Left colon (tissue), 2 donors: ENCODE results near the gene BEST1. TPM values are rescaled to one million over a fixed set of nuclear protein-coding genes. Genes with fewer than 3 reads are reported as not detected.

ENCODE experiments used
- ATAC-seq: fragments of 200-7000 bp; cut with Tn5 transposase; one replicate; pipeline ENCODE4 v1.9.1; 2020; ENCODE audit warnings: mild to moderate bottlenecking, moderate library complexity
- DNase-seq, 2 donors: peaks; one replicate each; pipeline ENCODE4 v3.0.0-alpha.2; 2020
- intact Hi-C, 2 donors: fragments of 100-400 bp; cut with DNase I in 1 of 2; cut with micrococcal nuclease in 1 of 2; formaldehyde crosslinking; loops; one replicate each; pipeline versions ENCODE4 v1.11.2 to v1.14.0; 2022; cut with DNase I, micrococcal nuclease
- total RNA-seq, 2 donors: library from RNA; stranded (reverse); fragmentation: NEBNext Ultra II Directional; extraction: Animal tissue kit (Norgen Biotek cat#: 25700); gene quantifications; one replicate each; pipeline ENCODE4 v1.2.1, GENCODE V29; 2021
- donor health status: DM: no; HTN: no; CAD: no.
- donor health status: DM: yes; HTN: yes; CAD: no.

Gene BEST1
- total RNA-seq, 2 donors from 2014 or later, result 0.64 to 1.6 TPM

GRCh38 chr11:61969838-61970662 is 19.9 kb downstream of the BEST1 start:
- no peak for DNase-seq

GRCh38 chr11:61971248-61972111 is 21.3 kb downstream of the BEST1 start:
- intact Hi-C loops, result no loop called here
- peak; percentile 92 to 98 for DNase-seq
- ATAC-seq, result peak; percentile 30

More at GRCh38 chr11:61969838-61970662, 19.9 kb downstream of the BEST1 start:
- intact Hi-C loops, result loop anchor here in 1 of 2 donors (10.0 kb wide), 1 partner anchor 175 kb away; the partner anchor contains the start of genes FEN1 and TMEM258
- no peak for ATAC-seq

- intact Hi-C loops, result no loop called here
- ATAC-seq, result no peak
Observed at GRCh38 chr11:61972112-61972671, 22.0 kb downstream of the BEST1 start.

DNA sequence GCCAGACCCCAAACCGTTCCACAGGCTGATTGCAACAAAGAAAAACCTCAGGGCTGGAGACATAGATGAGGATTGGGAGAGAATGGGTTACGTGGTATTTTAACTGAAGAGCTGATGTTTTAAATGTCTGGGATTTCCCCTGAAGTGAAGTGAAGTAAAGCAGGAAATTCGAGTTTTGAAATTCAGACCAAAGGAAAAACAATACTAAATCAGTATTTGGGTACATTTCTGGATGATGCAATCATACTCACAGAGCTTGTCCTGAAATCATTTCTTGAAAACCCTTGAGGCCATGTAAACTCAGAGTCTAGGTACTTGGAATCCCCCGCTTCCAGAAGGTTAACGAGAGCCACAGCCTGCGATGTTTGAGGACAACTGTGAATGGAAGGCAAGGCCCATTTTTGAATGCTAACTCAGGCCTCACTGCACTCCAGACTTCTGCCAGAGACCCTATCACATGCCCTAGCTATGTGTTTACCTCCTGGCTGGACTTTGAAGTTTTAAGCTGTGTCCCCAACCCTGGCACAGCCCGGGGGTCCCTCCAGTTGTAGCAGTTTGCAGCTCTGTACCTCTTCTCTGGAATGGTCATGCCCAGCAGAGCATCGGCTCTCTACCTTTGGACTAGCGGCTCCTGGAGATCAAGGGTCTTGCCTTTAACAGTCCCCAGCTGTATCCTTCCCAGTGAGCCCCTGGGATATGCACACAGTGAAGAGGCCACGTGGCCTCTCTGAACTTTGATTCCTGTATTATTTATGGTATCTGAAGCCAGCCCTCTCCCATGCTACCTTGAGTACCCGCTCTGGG is 22.7 kb downstream of the BEST1 start:
- intact Hi-C loops, result no loop called here
- ATAC-seq (peak; percentile 25), DNase-seq (no peak)

More at GRCh38 chr11:61972112-61972671, 22.0 kb downstream of the BEST1 start:
- no peak for DNase-seq

DNA sequence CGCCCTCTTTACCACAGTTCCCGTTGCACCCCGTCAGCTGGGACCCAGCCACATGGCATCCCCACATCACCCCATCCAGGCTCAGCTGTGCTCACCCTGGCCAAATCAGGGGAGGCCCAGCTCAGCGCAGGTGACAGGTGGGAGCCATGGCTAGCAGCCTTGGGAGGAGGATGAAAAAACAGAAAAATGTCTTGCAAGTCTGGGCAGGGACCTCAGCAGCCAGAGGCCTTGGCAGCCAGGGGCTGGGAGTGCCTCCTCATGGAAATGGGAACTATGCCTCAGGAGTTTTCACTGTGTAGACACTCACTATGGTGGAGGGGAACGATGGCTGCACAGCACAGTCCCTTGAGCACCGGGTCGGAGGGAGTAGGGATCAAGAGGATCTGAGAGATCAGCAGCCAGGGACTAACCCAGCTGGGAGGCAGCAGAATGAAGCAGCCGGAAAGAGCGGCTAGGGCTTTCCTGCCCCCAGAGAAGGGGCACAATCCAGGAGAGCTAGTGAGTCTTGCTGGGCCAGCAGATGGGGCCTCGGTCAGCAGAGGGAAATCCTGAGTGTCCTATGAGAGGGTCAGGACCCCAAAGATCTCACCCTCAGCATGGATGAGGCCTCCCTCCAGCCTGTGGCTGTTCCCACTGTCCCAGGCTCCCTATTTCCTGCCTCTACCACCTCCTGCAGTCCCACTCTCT is 23.5 kb downstream of the BEST1 start:
- intact Hi-C loops, result no loop called here
- ATAC-seq (no peak), DNase-seq (no peak)

GRCh38 chr11:61974766-61975631 is 24.8 kb downstream of the BEST1 start:
- DNase-seq (peak; percentile 57 to 74), ATAC-seq (peak; percentile 66)
- intact Hi-C loops, result no loop called here

DNA sequence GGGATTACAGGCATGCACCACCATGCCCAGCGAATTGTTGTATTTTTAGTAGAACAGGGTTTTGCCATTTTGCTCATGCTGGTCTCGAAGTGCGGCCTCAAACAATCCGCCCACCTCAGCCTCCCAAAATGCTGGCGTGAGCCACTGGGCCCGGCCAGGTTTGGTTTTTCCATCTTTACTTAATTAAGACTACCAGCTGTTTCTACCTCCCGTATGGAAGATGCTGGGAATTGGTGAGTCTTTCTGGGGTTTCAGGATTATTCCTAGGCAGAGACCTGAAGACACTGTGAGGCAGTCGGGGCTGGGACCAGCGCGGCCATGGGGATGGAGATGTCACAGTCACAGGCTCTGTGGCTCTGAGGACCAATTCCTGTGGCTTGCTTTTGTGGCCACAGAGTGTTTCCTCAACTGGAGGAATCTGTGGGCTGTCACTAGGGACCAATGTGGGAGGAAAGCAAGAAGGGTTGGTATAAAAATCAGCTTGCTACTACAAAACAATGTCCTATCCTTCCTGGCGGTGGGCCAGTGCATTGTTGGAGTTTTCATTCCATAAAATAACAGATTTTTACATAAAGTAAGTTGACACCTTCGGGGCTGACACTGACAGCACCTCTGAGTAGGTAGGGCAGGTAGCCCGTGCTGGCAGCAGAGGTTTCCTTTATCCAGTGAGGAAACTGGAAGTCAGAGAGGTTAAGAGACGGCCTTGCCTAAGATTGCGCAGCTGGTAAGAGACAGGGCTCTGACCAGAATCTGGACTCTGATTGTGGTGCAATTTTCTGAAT is 25.7 kb downstream of the BEST1 start:
- DNase-seq (no peak), ATAC-seq (no peak)
- intact Hi-C loops, result no loop called here

- intact Hi-C loops, result no loop called here
- DNase-seq, result no peak
- ATAC-seq, result no peak
Observed at GRCh38 chr11:61976420-61976800, 26.3 kb downstream of the BEST1 start.

GRCh38 chr11:61976813-61977475 is 26.8 kb downstream of the BEST1 start:
- no peak for DNase-seq
- ATAC-seq, result no peak
- intact Hi-C loops, result no loop called here

GRCh38 chr11:61978703-61979661 is 28.8 kb downstream of the BEST1 start:
- intact Hi-C loops, result no loop called here
- ATAC-seq (no peak), DNase-seq (no peak)

DNA sequence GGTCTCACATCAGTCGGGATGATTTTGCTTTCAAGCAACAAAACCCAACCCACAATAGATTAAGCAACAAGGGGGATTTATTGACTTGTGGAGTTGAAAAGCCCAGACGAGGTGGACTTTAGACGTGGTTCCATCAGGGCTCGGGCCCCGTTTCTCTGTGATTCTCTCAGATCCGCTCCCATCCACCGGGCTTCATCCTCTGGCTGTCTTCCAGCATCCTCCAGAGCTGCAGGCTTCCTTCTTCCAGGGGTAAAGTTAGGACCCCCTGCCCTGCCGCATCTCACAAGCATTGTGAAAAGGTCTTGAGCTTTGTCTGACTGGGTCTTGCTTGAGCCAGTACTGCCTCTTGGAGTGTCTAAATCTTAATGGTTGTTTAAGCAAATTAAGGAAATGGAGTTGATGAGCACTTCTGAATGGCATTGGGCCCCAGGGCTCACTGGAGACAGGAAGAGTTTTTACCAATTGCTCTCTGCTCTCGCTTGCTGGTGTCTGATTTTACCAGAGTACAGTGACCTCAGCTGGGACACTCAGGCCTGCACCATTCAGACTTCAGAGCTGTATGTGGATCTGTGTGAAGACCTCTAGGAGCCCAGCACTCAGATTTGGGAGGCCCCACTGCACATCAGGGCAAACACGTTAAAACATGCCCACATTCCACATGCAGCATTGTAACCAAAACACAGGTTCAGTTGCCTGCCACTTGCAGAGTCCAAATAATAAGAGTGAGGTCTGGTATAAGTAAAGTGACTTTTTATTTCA is 30.8 kb downstream of the BEST1 start:
- ATAC-seq (no peak), DNase-seq (no peak)
- intact Hi-C loops, result no loop called here

DNA sequence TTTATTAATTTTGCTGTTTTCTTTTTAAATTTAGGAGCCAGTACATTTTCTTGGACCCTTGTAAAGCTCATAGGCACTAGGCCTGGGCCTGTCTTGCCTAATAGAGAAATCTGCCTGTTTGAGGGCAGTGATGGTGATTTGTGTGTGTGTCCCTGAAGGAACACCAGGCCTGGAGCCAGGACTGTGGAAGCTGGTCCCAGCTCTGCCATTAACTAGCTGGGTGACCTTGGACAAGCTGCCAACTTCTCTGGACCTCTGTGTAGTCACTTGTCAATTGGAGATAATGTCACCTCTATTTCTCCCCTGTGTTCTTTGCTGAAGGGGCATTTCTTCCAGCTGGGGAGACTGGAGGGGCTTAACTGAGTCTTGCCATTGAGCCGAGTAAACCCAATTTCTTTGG is 33.3 kb downstream of the BEST1 start:
- intact Hi-C loops, result no loop called here
- DNase-seq (no peak), ATAC-seq (no peak)

GRCh38 chr11:61985869-61986268 is 35.7 kb downstream of the BEST1 start:
- peak; percentile 64 for ATAC-seq
- DNase-seq, result no peak
- intact Hi-C loops, result no loop called here

- DNase-seq (no peak), ATAC-seq (no peak)
- intact Hi-C loops, result no loop called here
Observed at GRCh38 chr11:61994981-61995380, 44.8 kb downstream of the BEST1 start.
